Hepatocyte (in vitro differentiated cells): ENCODE data around the gene KLK2.

Source experiments
- EZH2 ChIP-seq: fragments of 200-600 bp; sonication (generic); IDR thresholded peaks from 2 replicates; pipeline ENCODE4 v1.6.1; 2016; ENCODE audit warnings: antibody characterized with exemption, mild to moderate bottlenecking, borderline replicate concordance
- EZH2phosphoT487 ChIP-seq: fragments of 200-600 bp; sonication (generic); IDR thresholded peaks from one replicate; pipeline ENCODE4 v1.6.1; 2018; ENCODE audit warnings: antibody characterized with exemption, mild to moderate bottlenecking, low read depth, moderate library complexity; ENCODE audit not compliant: unreplicated experiment, severe bottlenecking
- TF ChIP-seq, protein P1 (sequence below): fragments of 200-600 bp; sonication (generic); IDR thresholded peaks from 2 replicates; pipeline ENCODE4 v1.5.1; 2016; ENCODE audit warnings: antibody characterized with exemption, mild to moderate bottlenecking; ENCODE audit not compliant: poor library complexity

- TF ChIP-seq, protein P1, sequence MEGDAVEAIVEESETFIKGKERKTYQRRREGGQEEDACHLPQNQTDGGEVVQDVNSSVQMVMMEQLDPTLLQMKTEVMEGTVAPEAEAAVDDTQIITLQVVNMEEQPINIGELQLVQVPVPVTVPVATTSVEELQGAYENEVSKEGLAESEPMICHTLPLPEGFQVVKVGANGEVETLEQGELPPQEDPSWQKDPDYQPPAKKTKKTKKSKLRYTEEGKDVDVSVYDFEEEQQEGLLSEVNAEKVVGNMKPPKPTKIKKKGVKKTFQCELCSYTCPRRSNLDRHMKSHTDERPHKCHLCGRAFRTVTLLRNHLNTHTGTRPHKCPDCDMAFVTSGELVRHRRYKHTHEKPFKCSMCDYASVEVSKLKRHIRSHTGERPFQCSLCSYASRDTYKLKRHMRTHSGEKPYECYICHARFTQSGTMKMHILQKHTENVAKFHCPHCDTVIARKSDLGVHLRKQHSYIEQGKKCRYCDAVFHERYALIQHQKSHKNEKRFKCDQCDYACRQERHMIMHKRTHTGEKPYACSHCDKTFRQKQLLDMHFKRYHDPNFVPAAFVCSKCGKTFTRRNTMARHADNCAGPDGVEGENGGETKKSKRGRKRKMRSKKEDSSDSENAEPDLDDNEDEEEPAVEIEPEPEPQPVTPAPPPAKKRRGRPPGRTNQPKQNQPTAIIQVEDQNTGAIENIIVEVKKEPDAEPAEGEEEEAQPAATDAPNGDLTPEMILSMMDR = no peak
- TF ChIP-seq EZH2phosphoT487 (no peak), EZH2 (no peak)
These were observed 13.4 kb upstream of the KLK2 start for GRCh38 chr19:50859849-50860248.
